Motor neuron (in vitro differentiated cells): ENCODE results near the gene NOP14. TPM values are rescaled to one million over a fixed set of nuclear protein-coding genes. Genes with fewer than 3 reads are reported as not detected.
"Not testable (repeated sequence)": the region's sequence is repeated elsewhere in the genome, so short reads cannot be mapped to it uniquely, and the experiment has no call there.

ENCODE experiments used
- ATAC-seq, 8 experiments: fragments of 200-7000 bp; cut with Tn5 transposase; replicated peaks in 6 of 8; 2 replicates each; pipeline ENCODE4 v1.8.0; 2021; ENCODE audit warnings: mild to moderate bottlenecking in 8 of 8, moderate library complexity in 8 of 8
- H3K27ac ChIP-seq, 2 donors: fragments of 250-450 bp; sonication (Bioruptor Pico); 2 replicates each; pipeline ENCODE4 v1.9.0; 2021; ENCODE audit warnings: antibody characterized with exemption in 2 of 2, mild to moderate bottlenecking in 2 of 2, moderate library complexity in 1 of 2
- H3K4me1 ChIP-seq, 2 donors: fragments of 250-450 bp; sonication (Bioruptor Pico); replicated peaks in 1 of 2; 2 replicates each; pipeline ENCODE4 v1.6.1; 2021; ENCODE audit warnings: antibody characterized with exemption in 2 of 2, mild to moderate bottlenecking in 2 of 2, moderate library complexity in 1 of 2
- H3K4me3 ChIP-seq, 5 donors: fragments of 250-450 bp; sonication (Bioruptor Pico); 2 replicates each; pipeline ENCODE4 v1.9.0; 2021; ENCODE audit warnings: antibody characterized with exemption in 5 of 5, mild to moderate bottlenecking in 5 of 5, moderate library complexity in 4 of 5
- WGBS, 10 experiments: fragments of 450-650 bp; shearing (Covaris generic); methylation state at CpG; one replicate each; pipeline ENCODE4 v1.0.0; 2022; 5-methylcytosine and 5-hydroxymethylcytosine counted together
- in situ Hi-C, 9 experiments: fragments of 400-800 bp; cut with MboI; loops; one replicate each; pipeline ENCODE4 v1.15.0; 2021; ENCODE audit warnings: low sequenced_read_pairs in 9 of 9, low pct_unique_long_range_greater_than_20kb in 2 of 9; ENCODE audit not compliant: unreplicated experiment in 9 of 9
- total RNA-seq, 8 experiments: library from RNA; unstranded; fragments of 300-600 nt; gene quantifications; 2 replicates each; pipeline versions ENCODE4 v1.2.3 to v1.2.4, GENCODE V29; 2022

The NOP14 gene
- total RNA-seq, 8 experiments from 2014 or later, result 8.6 to 58.0 (median 18.4) TPM

GRCh38 chr4:2938411-2938810, 24.8 kb downstream of the NOP14 start:
- not testable (repeated sequence) for H3K4me1 ChIP-seq, H3K4me3 ChIP-seq, ATAC-seq, H3K27ac ChIP-seq
- 60 to 100% (median 83%) methylated on average over 1 to 5 of the region's 10 CpGs; no CpG with 5 or more reads in 6 of the 10 experiments for WGBS, 10 experiments
- in situ Hi-C loops, result loop anchor here in 1 of 9 experiments (25.0 kb wide), 1 partner anchor 176 kb away; the partner anchor contains the start of gene TNIP2

DNA sequence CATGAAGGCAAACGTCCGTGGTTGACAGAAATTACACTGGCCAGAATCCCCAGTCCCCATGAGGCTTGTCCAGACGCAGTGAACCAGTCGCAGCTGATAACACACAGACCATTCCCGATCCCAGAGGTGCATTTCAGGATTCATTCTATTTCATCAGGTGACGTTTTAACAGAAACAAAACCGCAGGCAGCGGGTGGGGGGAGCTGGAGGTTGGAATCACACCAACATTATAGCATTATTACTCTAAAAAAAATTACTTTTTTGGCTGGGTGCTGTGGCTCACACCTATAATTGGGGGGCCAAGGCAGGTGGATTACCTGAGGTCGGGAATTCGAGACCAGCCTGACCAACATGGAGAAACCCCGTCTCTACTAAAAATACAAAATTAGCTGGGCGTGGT, 25.2 kb downstream of the NOP14 start:
- ATAC-seq, result no peak
- peaks cover 14% of the 10 kb centered on the region in 2 donors for H3K4me1 ChIP-seq
- in situ Hi-C loops, result loop anchor here in 1 of 9 experiments (25.0 kb wide), 1 partner anchor 176 kb away; the partner anchor contains the start of gene TNIP2
- WGBS, 10 experiments, result 81 to 100% (median 90%) methylated on average over 1 to 6 of the region's 12 CpGs; no CpG with 5 or more reads in 2 of the 10 experiments
- no peak overlapping the region for H3K27ac ChIP-seq
- H3K4me3 ChIP-seq, result no peak overlapping the region

DNA sequence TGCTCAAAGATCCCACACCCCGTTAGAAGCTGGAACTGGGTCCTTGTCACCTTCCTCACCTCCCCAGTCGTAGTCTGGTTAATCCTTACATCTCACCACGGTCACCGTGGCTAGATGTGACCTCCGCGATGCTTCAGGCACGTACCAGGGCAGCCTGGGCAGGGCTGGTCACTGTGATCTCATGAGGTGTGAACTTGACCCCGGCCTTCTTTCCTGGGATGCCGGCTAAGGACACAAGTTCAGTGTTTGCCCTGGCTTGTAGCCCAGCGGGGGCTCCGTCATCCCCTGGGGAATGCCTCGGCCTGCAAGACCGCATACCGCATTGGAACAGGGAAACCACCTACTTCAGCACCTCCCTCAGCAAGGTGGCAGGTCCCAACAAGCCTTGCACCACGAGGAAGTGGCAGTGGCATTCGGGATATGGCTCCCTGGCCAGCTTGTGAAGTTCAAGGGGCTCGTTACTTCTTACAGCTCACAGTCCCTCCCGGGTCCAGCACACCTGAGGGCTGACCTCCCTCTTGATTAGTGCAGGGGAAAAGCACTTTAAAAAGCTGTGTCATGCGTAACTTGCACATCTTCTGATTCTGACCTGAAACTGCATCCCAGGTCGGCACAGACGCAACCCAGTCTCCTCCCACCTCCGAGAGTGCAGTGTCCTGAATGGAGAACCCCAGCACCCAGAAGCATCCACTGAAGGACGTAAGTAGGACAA, 25.9 kb downstream of the NOP14 start:
- WGBS, 10 experiments, result 80 to 94% (median 83%) methylated on average over 1 to 12 of the region's 23 CpGs; no CpG with 5 or more reads in 4 of the 10 experiments
- ATAC-seq, result no peak
- H3K27ac ChIP-seq, result no peak overlapping the region
- no peak overlapping the region for H3K4me3 ChIP-seq
- peaks cover 14 to 16% of the 10 kb centered on the region in 2 donors for H3K4me1 ChIP-seq
- in situ Hi-C loops, result loop anchor here in 1 of 9 experiments (25.0 kb wide), 1 partner anchor 175 kb away; the partner anchor contains the start of gene TNIP2

- in situ Hi-C loops, result loop anchor here in 1 of 9 experiments (25.0 kb wide), 1 partner anchor 174 kb away; the partner anchor contains the start of gene TNIP2
- ATAC-seq, result peak in 2 of 8 experiments; percentile 1 to 3
- Histone ChIP-seq H3K4me1 (peaks cover 14 to 16% of the 10 kb centered on the region in 2 donors), H3K4me3 (no peak overlapping the region), H3K27ac (no peak overlapping the region)
- WGBS, 10 experiments, result 17 to 100% (median 100%) methylated on average over 1 to 3 of the region's 6 CpGs; no CpG with 5 or more reads in 7 of the 10 experiments
These were observed 26.4 kb downstream of the NOP14 start for GRCh38 chr4:2936773-2937145.

DNA sequence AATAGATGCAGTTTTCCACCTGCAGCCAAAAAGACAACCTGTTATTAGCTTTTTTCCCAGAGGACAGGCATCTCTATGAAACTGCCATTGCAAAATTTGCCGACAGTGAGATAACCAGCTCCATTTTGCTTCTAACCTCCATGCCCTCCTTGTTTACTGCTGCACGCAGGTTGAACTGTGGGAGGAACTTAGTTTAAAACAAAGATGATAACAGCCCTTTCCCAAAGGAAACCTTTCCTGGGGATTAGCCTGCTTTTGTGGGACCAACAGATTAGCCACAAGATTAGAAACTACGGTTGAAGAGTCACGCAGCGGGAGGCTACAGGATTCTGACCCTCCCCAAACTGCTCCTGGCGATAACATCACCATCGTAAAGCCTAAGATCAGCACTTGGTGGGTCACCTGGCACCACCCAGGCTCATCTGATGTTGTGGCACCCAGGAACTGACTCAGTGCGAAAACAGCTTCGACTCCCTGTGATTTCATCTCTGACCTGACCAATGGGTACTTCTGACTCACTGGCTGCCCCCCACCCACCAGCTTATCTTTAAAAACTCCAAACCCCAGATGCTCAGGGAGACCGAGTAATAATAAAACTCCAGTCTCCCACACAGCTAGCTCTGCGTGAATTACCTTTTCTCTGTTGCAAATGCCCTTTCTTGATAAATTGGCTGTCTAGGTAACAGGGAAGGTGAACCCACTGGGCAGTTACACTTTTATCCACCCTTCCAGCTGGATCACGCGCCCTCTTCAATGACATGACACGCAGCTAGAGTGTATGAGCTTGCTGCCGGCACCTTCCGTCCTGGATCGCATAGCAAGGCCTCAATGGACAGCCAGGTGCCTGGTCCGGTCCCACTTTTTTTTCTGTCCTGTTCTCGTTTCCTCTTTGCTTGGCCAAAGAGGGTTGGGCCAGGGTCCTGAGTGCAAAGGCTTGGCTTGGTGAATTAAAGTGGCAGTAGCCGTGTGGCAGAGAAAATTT, 27.2 kb downstream of the NOP14 start:
- Histone ChIP-seq H3K27ac (no peak overlapping the region), H3K4me3 (peak overlapping the region; percentile 72 to 97 (median 90)), H3K4me1 (peaks cover 14 to 16% of the 10 kb centered on the region in 2 donors)
- 43 to 96% (median 82%) methylated on average over 1 to 11 of the region's 20 CpGs; no CpG with 5 or more reads in 1 of the 10 experiments for WGBS, 10 experiments
- in situ Hi-C loops, result loop anchor here in 1 of 9 experiments (25.0 kb wide), 1 partner anchor 174 kb away; the partner anchor contains the start of gene TNIP2
- ATAC-seq, result no peak

GRCh38 chr4:2934813-2935761, 28.1 kb downstream of the NOP14 start:
- 0 to 2% (median 0%) methylated on average over 1 to 10 of the region's 70 CpGs; no CpG with 5 or more reads in 2 of the 10 experiments for WGBS, 10 experiments
- ATAC-seq, result peak; percentile 47 to 88 (median 84)
- peak overlapping the region; percentile 72 to 97 (median 90) for H3K4me3 ChIP-seq
- peaks cover 14 to 16% of the 10 kb centered on the region in 2 donors for H3K4me1 ChIP-seq
- peak overlapping the region; percentile 63 to 82 for H3K27ac ChIP-seq
- in situ Hi-C loops, result loop anchor here in 1 of 9 experiments (25.0 kb wide), 1 partner anchor 173 kb away; the partner anchor contains the start of gene TNIP2

- WGBS, 10 experiments, result no CpG with 5 or more reads among the region's 93 CpGs
- Histone ChIP-seq H3K4me3 (peak overlapping the region; percentile 72 to 97 (median 95)), H3K4me1 (peaks cover 14 to 16% of the 10 kb centered on the region in 2 donors), H3K27ac (peak overlapping the region; percentile 16 to 62)
- peak; percentile 9 to 44 (median 28) for ATAC-seq
- in situ Hi-C loops, result loop anchor here in 1 of 9 experiments (25.0 kb wide), 1 partner anchor 172 kb away; the partner anchor contains the start of gene TNIP2
These were observed 29.0 kb downstream of the NOP14 start for GRCh38 chr4:2934077-2934812.

DNA sequence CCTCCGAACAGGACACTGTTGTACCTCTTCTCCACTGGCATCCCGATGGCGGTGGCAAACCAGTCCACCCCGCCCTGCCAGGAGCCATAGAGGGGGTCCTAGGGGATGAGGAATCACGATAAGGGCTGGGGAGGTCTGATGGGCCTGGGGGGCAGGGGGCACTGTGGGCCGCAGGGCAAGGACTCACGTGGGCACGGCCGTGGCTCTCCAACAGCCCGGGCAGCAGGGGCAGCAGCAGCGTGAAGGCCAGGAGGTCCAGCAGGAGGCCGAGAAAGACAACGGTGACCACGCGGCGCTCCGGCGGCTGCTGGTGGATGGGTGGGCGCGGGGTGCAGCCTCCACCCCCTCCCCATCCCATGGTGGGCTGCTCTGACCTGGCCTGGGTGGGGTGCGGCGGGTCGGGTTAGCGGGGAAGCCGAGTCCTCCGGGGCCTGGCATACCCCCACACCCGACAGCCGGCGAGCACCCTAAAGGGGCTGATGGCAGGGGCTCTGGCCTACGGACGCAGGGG, 29.6 kb downstream of the NOP14 start:
- peaks cover 14 to 16% of the 10 kb centered on the region in 2 donors for H3K4me1 ChIP-seq
- peak overlapping the region; percentile 16 to 62 for H3K27ac ChIP-seq
- WGBS, 10 experiments, result no CpG with 5 or more reads among the region's 31 CpGs
- in situ Hi-C loops, result loop anchor here in 1 of 9 experiments (25.0 kb wide), 1 partner anchor 171 kb away; the partner anchor contains the start of gene TNIP2
- H3K4me3 ChIP-seq, result peak overlapping the region; percentile 67 to 95 (median 77)
- peak in 1 of 8 experiments; percentile 0 for ATAC-seq

DNA sequence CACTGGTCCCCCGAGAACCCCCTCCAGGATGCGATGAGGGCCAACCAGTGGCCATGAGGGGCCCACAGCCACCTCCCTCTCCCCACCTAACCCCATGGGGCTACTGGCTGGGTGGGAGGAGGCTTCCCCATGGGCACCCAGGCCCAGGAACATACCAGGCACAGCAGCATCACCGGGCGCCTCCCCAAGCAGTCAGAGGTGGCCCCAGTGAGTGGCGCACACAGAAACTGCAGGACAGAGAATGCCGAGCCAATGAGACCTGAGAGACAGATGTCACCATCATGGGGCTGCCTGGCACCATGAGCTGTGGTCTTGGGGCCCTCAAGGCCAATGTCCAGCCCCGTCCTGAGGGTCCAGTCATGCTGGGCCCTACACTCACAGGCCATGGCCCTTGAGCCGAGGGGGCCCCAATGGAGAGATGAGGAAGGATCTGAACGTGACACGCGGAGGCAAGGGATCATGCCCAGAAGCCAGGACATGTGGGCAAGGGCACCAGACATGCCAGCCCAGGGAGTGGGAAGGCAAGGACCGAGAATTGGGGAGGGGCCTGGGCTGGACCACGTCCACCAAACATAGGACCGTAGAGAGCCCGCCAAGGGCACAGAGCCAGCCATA, 30.1 kb downstream of the NOP14 start:
- Histone ChIP-seq H3K4me1 (peaks cover 14 to 16% of the 10 kb centered on the region in 2 donors), H3K4me3 (peak overlapping the region; percentile 67 to 95 (median 77)), H3K27ac (no peak overlapping the region)
- in situ Hi-C loops, result loop anchor here in 1 of 9 experiments (25.0 kb wide), 1 partner anchor 171 kb away; the partner anchor contains the start of gene TNIP2
- 87 to 93% methylated on average over 3 to 5 of the region's 15 CpGs; no CpG with 5 or more reads in 8 of the 10 experiments for WGBS, 10 experiments
- ATAC-seq, result no peak

DNA sequence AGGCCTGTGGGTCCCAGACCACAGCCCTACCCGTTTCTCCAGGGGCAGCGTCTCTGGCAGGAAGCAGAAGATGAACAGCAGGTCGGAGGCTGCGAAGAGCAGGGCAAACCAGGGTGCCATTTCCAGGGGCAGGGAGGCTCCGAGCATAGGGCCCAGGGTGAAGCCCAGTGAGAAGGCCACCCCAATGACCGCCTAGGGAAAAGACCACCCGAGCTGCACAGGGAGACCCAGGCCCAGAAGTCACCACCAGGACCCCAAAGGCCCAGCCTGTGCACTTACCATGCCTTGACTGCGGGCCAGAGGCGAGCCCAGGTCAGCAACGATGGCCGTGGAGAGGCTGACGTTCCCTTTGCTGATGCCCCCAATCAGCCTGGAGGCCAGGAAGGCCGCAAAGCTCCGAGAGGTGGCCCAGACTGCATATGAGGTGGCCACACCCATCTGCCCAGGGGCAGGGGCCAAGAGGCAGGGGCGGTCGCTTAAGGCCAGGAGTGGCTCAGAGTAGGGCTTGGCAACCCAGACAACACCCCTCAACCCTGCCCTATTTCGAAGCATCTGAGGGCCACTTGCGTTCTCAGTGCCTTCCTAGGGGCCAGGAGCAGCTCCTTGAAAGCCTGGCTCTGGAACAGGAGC, 30.8 kb downstream of the NOP14 start:
- Histone ChIP-seq H3K4me1 (peaks cover 14 to 16% of the 10 kb centered on the region in 2 donors), H3K27ac (no peak overlapping the region), H3K4me3 (no peak overlapping the region)
- in situ Hi-C loops, result loop anchor here in 1 of 9 experiments (25.0 kb wide), 1 partner anchor 170 kb away; the partner anchor contains the start of gene TNIP2
- ATAC-seq, result peak in 2 of 8 experiments; percentile 0 to 2
- WGBS, 10 experiments, result 80 to 97% (median 83%) methylated on average over 2 to 7 of the region's 18 CpGs; no CpG with 5 or more reads in 7 of the 10 experiments
